ENCODE data around the gene PRICKLE1.

DNA sequence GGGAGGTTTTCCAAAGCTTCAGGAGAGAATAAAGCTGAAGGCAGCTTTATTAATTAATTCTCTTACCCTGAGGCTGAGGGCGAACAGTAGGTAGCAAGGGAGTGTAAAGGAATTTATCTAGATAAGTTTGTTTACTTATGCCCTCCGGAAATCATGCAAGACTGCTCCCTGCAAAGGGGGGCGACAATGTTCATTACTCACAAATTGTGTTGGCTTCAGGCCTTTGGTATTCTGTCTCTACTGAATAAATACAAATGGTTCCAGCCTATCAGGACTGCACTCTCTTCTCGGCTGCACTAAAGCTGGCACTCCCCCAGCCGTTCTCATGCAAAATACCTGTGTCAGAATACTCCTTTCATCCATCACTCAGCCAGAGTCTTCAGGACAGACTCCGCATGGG, 142.8 kb downstream of the PRICKLE1 start:
- TF ChIP-seq, protein P1, sequence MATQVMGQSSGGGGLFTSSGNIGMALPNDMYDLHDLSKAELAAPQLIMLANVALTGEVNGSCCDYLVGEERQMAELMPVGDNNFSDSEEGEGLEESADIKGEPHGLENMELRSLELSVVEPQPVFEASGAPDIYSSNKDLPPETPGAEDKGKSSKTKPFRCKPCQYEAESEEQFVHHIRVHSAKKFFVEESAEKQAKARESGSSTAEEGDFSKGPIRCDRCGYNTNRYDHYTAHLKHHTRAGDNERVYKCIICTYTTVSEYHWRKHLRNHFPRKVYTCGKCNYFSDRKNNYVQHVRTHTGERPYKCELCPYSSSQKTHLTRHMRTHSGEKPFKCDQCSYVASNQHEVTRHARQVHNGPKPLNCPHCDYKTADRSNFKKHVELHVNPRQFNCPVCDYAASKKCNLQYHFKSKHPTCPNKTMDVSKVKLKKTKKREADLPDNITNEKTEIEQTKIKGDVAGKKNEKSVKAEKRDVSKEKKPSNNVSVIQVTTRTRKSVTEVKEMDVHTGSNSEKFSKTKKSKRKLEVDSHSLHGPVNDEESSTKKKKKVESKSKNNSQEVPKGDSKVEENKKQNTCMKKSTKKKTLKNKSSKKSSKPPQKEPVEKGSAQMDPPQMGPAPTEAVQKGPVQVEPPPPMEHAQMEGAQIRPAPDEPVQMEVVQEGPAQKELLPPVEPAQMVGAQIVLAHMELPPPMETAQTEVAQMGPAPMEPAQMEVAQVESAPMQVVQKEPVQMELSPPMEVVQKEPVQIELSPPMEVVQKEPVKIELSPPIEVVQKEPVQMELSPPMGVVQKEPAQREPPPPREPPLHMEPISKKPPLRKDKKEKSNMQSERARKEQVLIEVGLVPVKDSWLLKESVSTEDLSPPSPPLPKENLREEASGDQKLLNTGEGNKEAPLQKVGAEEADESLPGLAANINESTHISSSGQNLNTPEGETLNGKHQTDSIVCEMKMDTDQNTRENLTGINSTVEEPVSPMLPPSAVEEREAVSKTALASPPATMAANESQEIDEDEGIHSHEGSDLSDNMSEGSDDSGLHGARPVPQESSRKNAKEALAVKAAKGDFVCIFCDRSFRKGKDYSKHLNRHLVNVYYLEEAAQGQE (IDR thresholded peaks at IDR 0.05; ENCODE audit: insufficient replicate concordance, low read depth), result no peak
- TF ChIP-seq, protein P2, sequence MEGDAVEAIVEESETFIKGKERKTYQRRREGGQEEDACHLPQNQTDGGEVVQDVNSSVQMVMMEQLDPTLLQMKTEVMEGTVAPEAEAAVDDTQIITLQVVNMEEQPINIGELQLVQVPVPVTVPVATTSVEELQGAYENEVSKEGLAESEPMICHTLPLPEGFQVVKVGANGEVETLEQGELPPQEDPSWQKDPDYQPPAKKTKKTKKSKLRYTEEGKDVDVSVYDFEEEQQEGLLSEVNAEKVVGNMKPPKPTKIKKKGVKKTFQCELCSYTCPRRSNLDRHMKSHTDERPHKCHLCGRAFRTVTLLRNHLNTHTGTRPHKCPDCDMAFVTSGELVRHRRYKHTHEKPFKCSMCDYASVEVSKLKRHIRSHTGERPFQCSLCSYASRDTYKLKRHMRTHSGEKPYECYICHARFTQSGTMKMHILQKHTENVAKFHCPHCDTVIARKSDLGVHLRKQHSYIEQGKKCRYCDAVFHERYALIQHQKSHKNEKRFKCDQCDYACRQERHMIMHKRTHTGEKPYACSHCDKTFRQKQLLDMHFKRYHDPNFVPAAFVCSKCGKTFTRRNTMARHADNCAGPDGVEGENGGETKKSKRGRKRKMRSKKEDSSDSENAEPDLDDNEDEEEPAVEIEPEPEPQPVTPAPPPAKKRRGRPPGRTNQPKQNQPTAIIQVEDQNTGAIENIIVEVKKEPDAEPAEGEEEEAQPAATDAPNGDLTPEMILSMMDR (IDR thresholded peaks at IDR 0.05; ENCODE audit: insufficient read depth, low read length), result no peak
- TF ChIP-seq GABPA (IDR thresholded peaks at IDR 0.05; ENCODE audit: low read depth), result no peak
- no peak for TF ChIP-seq POLR2AphosphoS5 (IDR thresholded peaks at IDR 0.05; ENCODE audit: low read depth)

Data from HL-60 (cell line).